Renal pelvis (tissue), 4 donors: ENCODE measurements around the gene RXRA. TPM values are rescaled to one million over a fixed set of nuclear protein-coding genes. Genes with fewer than 3 reads are reported as not detected.

Source experiments
- DNase-seq: peaks from one replicate; pipeline ENCODE4 v3.0.0-alpha.2; 2013
- polyA plus RNA-seq, 3 donors: library from polyadenylated mRNA; unstranded; fragments of 120-200 nt; gene quantifications; one replicate each; pipeline ENCODE4 v1.2.1, GENCODE V29; 2013; ENCODE audit not compliant: insufficient read length in 3 of 3

RXRA gene
- polyA plus RNA-seq, 3 donors = 49.9 to 54.8 (median 53.8) TPM

DNA sequence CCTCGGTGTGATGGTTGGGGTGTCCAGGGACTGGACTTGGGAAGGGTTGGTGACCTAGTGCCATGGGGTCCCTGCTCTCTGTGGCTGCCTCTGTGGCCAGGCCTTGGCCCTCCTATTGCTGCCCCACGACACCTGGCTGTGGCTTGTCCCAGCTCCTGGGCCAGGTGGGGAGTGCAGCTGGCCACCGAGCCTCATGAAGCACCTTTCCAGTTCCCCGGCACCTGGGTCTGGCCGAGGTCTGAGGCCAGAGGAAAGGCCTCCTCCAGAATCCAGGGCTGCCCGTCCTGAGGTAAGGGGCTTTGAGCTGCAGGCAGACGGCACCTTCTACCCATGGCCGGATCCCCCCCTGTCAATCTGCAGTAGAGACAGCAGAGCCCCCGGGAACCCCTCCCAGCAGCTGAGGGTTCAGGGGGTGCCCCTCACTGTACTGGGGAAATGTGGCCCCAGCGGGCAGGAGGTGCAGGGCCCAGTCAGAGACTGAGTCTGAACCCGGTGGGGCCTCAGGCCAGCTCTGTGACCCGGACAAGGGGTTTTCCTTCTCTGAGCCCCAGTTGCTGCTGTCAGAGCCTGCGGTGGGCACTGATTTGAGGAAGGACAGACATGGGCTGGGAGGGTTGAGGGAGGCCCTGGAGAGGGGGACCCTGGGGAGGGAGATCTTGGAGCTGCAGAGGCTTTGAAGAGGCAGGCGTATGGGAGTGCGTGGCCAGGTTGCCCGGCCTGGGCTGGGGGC, 54.5 kb downstream of the RXRA start:
- DNase-seq = no peak

DNA sequence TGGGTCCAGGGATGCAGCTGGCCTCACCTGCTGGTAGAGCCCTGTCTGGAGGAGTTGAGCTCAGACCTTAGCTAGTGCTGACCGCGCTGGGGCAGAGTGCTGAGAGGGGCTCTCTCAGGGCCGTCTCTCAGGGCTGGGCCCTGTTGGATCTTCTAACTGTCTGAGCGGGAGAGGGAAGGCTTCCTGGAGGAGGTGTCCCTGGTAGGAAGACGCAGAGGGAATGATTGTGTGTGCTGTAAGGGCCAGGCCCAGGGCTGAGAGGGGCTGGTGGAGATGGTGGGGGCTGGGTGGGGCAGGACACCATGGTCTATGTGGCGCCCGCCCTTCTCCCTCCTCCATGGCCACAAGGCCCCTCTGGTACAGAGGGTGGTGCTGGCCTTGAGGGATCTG, 55.0 kb downstream of the RXRA start:
- DNase-seq = no peak

- DNase-seq = no peak
These were observed 55.6 kb downstream of the RXRA start for GRCh38 chr9:134381671-134382516.

GRCh38 chr9:134382733-134383132, 56.5 kb downstream of the RXRA start:
- no peak for DNase-seq

DNA sequence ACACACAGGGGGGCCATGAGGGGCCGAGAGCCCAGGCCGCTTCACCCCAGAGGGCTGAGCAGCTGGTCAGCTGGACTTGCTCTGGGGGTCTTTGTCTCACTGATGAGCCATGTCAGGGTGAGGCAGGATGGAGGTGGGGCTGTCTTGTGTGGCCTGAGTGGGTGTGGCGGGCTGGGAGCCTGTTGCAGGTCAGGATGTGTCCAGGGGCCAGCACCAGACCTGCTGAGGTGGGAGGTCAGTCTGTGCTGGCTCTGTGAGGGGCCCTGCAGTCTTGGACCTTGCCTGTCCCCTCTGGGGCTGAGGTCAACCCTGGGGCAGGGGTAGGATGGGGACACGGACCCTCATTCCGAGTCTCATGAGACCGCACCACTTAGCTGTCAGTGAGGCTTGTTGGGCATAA, 56.9 kb downstream of the RXRA start:
- no peak for DNase-seq

DNA sequence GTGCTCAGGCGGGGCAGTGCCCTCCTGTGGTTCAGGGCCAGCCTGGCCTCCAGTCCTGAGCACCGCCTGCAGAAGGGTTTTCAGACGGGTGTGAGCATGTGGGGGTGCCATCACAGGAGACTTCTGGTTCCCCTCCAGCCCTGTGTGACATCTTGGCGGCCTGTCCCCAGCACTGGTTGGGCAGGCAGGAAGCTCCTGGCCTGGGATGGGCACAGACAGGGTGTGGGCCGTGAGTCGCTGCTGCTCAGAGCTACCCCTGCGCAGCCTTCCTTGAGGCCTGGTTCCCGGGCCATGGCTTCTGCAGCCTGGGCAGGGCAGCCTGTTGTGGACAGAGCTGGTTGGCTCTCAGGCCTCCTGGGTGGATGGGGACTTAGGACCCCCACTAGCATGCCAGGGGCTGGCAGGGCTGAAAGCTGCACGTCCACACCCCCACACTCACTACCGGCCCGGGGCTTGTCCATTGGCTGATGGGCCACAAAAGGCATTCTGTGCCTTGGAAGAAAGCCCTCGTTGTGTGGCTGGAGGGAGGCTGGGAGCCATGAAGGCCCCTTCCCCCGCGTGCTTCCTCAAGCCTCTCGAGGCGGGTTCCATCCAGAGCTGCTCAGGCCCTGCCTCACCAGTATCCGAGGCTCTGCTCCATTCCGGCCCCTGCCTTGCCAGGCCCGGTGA, 58.7 kb downstream of the RXRA start:
- no peak for DNase-seq

DNA sequence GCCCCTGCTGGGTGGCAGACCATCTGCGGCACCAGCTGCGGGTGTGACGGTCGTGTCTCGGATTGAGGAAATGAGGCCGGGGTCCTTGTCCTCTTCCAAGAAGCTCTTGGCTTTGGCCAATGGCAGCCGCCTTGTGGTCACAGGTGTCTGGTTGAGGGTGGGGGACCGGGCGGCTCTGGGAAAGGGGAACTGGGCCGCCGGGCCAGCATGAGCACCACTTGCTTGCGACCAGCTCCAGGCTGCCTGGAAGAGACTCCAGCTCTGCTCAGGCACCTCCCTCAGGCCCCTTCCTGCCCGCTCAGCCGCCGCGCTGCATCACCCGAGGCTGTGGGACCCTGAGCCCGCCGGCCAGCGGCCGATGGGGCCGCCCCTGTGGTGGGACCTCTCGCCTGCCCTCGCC, 59.7 kb downstream of the RXRA start:
- DNase-seq = no peak

- DNase-seq = no peak
These were observed 60.9 kb downstream of the RXRA start for GRCh38 chr9:134386951-134387831.

- no peak for DNase-seq
These were observed 62.1 kb downstream of the RXRA start for GRCh38 chr9:134388289-134388808.

- DNase-seq = no peak
These were observed 62.7 kb downstream of the RXRA start for GRCh38 chr9:134388976-134389375.

GRCh38 chr9:134389642-134390041, 63.4 kb downstream of the RXRA start:
- DNase-seq = no peak

GRCh38 chr9:134390537-134390936, 64.3 kb downstream of the RXRA start:
- no peak for DNase-seq

DNA sequence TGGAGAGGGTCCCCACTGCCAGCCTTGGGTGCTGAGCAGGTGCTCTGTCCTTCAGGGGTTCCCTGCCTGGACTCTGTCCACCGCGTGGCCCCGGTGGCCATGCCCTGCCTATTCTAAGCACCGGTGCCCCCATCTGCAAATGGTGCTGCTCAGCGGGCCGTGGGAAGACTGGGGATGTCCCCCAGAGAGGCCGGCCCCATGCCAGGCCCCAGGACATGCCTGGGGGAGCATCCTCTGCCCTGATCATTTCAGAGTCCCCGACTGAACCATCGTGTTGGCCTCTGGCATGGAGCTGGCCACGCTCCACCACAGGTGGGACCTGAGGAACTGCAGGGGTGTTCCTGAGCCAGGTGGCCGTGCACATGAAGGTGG, 64.7 kb downstream of the RXRA start:
- DNase-seq = no peak

DNA sequence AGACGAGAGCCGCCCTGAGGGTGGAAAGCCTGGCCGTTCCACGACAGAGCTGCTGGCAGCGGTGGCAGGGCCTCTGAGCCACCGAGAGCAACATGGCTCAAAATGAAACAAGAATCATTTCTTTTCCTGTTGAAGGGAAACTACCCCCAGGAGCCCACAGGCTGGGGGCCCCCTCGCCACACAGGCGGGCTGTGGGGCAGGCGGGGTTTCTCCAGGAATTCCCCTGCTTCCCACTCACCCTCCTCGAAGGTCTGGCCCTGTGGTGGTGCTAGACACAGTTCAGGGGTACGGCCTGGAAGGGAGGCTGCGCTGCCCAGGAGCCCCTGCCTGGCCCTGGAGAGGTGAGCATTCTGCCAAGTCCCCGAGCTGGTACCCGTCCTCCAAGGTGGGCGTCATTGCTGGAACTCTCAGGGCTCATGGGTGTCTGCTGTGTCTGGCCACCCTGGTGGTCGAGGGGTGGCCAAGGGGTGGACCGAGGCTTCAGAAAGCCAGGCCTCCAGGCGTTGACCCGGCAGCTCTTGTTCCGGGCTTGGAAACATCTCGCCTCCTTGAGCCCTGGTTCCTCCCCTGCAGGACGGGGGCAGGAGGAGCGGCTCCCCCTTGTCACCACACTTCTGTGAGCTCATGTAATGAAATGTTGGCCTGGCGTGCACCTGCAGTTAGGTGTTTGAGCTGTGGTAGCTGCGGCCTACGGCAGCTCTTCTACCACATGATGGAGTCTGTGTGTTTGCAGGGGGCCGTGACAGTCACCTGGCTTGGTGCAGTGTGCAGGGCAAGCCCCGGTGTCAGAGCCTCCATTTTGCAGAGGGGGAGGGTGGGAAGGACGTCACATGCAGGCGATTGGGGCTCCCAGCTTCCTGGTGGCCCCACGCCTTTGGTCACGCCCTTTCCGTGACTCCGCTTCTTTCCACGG, 65.3 kb downstream of the RXRA start:
- no peak for DNase-seq

GRCh38 chr9:134392900-134393299, 66.6 kb downstream of the RXRA start:
- no peak for DNase-seq

DNA sequence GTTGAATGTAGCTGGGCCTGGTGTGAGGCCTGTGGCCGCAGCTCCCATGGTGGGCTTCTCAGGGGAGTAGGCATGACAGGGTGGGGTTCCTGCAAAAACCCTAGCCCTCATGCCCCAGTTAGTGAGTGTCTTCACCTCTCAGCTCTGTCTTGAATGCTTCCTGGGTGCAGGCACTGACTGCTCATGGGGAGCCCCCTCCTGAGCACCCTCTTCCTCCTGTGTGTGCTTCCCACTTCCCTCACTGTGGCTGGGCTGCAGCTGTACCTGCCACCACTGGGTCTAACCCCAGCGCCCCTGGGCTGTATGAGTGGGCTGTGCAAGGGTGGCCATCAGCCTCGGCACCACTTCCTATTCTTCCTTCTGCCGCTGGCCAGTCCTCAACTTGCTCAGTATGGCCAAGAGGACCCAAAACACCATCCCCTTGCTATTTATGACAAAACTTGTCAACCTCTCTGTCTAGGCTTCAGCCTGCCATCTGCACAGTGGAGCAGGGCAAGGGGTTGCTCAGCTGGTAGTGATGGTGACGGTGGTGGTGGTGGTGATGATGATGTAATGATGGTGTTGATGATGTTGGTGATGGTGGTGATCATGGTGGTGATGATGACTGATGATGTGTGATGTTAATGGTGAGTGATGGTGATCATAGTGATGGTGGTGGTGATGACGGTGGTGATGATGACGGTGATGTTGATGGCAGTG, 67.5 kb downstream of the RXRA start:
- DNase-seq = no peak

- DNase-seq = no peak
These were observed 68.8 kb downstream of the RXRA start for GRCh38 chr9:134395002-134395517.

DNA sequence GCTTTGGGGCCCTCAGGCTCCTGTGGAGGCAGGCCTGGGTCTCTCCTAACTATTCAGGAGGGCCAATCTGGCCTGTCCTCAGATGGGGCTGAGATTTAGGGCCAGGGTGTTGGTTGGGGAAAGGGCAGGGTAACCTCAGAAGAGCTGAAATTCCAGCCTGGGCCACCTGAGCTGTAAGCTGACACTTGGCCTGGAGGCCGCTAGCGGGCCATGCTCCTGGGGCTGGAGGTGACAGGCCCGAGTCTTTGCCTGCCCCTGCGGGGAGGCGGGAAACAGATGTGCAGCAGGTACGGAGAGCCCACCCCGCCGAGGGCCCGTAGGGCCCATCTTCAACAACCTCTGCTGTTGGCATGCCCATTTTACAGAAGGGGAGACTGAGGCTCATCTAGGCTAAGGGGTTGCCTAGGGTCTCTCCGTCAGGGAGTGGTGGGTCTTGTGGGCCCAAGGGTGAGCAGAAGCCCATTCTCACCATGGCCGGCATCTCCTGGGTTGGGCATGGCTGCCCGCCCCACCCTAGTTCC, 69.5 kb downstream of the RXRA start:
- no peak for DNase-seq

- DNase-seq = no peak
These were observed 70.0 kb downstream of the RXRA start for GRCh38 chr9:134396258-134396742.
